SW 1271 (cell line): ENCODE measurements around the gene ARHGEF2.
A peak's percentile ranks its signal among the peaks of the same experiment; 100 is the strongest.

Source experiments
- DNase-seq, 2 experiments: peaks; one replicate each; lab custom pipeline; 2025; lab: John Stamatoyannopoulos, UW

ARHGEF2 gene

DNA sequence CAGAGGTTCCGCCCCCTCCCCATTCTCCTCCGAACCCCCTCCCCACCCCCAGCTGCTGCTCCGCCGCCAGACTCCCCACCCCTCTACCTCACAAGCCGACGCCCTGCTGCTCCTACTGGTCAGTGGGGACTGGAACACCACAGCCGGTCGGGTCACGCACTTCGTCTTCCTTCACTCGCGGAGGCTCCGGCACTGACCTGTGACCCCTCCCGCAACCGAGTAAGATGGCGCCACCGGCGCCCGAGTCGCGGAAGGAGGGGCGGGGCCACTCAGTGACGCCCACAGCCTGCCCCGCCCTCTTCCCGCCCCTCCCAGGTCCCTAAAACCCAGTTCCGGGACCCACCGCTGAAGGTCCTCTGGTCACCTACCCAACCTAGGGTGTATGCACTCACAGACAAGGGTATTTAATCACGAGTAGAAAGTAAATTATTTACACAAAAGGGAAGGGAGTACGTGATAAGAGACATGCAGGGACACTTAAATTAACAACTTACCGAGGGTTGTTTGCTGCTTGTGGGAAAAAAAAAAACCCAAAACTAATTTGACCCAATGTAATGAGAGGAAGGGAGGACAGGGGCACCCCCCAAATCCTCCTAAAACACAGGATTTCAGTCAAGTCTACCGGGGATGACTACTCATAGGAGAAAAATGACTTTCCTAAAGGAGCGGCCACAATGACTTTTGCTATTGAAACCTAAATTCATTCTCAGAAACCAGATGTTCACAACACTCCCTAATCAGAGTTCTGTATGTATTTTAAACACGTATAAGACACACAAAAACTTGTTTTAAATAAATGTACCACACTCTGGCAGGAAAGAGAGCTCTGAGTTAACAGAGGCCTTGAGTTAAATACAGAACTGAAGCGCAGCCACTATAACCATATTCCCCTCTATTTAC is 66.9 kb downstream of the ARHGEF2 start, which contains the start of gene RIT1:
RIT1 (minus strand) TSS at position 194 of the 900 bp plus-strand sequence. CDS start 588 bp downstream, outside the sequence.
- peak; percentile 8 to 65 for DNase-seq

DNA sequence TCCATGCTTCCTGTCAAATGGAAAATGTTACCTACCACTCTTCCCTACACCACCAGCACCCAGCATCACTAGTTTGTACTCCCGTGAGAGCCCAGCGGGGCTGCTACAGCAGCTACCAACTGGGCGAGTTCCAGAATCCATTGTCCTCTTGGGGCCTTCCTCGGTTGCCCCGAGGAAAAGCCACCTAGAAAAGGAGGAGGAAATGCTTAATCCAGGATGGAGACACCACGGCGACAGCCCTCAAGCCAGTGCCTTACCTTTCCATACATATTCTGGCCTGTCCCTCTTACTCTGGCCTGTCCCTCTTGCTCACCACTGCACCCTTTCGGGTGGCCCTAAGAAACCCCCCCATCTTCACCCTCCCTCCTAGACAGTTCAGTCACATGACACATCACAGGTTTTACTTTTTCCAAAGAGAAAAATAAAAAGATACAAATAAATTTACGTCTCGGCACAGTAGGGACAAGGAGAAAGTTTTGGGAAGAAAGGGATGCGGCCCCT is 67.7 kb downstream of the ARHGEF2 start:
- DNase-seq: peak in 1 of 2 experiments; percentile 52

DNA sequence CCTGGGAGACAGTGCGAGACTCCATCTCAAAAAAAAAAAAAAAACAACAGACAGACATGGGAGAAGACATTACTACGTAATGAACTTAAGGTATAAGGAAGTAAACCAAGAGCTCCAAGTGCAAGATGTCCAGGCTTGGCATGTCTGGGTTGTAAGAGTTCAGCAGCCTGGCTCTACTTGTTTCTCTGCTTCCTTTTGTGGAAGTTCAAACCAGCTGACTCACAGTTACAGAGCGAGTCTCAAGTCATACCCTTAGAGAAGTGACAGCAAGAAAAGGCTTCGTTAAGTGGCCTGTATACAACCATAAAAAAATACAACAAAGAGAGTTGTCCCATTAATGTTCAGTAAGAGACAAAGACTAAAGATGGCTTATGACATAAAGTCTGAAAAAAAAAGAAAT is 68.5 kb downstream of the ARHGEF2 start:
- no peak for DNase-seq

DNA sequence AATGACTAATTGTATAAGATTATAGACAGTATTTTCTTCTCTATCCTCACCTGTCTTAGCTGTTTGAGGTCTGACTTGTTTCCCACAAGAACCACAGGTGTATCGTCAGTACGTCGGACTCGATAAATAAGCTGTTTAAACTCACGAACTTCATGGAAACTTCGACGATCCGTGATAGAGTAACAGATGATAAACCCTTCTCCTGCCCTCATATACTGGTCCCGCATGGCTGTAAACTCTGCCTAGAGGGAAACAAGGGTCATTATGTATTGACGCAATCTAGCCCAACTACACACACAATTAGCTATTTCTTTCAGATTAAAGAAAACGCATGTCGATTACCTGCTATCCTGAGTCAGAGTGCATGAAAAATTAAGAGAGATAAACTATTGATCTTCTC is 74.1 kb downstream of the ARHGEF2 start:
- DNase-seq: no peak

DNA sequence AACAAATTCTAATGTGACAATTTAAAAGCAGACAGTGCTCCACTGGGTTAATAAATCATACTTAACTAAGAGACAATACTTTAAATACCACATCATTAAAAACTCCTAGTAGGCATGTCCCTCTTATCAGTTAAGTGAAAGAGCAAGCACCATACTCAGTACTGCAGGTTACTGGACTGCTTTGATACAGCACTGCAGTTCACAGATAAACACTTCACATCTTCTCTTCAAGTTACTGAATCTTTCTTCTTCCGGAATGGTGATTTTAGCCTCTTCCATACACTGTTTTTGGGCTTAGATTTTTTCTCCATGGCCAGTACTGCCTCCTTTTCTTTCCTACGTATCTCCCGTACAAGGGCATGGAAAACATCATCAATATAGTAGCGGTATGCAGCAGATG is 78.2 kb downstream of the ARHGEF2 start:
- no peak for DNase-seq

DNA sequence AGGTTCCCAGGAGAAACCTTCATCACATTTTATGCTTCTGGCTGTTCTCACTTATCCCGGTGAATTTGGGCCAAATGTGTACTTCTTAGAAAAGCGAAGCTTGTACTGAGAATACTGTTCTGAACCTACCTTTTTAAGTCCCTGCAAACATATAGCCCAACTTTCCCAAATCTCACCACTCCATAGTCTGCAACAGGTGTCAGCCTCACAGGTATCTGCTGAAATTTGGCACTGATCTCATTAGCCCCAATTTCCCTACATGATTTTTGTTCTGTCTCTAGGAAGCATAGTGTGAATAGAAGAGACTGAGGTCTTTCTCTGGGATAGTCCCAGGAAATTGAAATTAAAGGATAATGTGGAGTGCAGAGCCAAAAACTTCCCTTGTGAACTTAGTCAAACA is 78.7 kb downstream of the ARHGEF2 start:
- no peak for DNase-seq

DNA sequence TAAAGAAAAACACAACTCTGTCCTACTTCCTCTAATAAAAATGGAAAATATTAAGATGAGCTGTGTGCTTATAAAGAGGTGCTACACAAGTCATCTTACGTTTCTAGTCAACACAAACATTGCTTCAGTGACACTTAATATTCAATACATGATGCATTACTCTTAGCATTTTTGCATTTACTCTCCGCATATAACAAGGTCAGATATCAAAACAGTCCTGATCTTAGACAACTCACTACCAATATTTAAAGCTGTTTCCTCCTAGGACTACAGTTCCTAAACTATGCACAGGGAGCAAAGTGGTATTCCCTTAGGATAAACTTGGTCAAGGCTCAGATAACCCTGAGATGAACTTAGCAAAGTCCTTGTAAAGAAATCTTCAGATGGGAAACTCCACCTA is 79.5 kb downstream of the ARHGEF2 start:
- DNase-seq: no peak

DNA sequence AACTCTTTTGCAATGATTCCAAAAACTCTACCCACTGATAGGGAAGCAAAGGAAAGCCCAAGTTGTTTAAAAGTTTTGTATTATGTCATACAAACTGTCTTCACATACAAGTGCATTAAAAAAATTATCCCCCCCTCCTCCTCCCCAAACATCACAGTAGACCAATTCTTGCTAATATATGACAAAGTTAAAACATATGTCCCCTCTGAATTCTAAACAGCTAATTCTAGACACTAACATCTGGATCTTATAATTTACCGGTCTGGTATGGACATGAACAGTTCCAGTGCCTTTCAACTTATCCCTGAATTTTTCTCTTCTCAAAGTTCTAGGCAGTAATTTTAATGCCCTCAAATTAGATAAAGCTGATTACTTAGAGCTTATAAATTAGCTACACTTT is 80.6 kb downstream of the ARHGEF2 start:
- DNase-seq: no peak
